Neural cell (in vitro differentiated cells): ENCODE data around the gene AFAP1L1. TPM values are rescaled to one million over a fixed set of nuclear protein-coding genes. Genes with fewer than 3 reads are reported as not detected.

Experiments
- H2AFZ ChIP-seq: fragments of 200-600, 300-800 bp; sonication (generic), shearing (Covaris generic); 2 replicates; pipeline ENCODE4 v1.6.0; 2014; ENCODE audit warnings: low read depth, mild to moderate bottlenecking, antibody characterized with exemption, low read length, moderate library complexity
- H3F3A ChIP-seq: fragments of 200-600 bp; shearing (Covaris generic); 2 replicates; pipeline ENCODE4 v1.6.1; 2016; ENCODE audit warnings: mild to moderate bottlenecking, moderate library complexity, mixed read lengths, antibody characterized with exemption, low read length; ENCODE audit not compliant: insufficient read depth, poor library complexity, severe bottlenecking
- H3K27ac ChIP-seq: fragments of 200-600, 300-800 bp; sonication (generic), shearing (Covaris generic); 2 replicates; pipeline ENCODE4 v1.5.1; 2014; ENCODE audit warnings: mild to moderate bottlenecking, low read length, moderate library complexity
- H3K27me3 ChIP-seq: fragments of 300-800, 200-600 bp; sonication (generic), shearing (Covaris generic); 2 replicates; pipeline ENCODE4 v1.6.0; 2014; ENCODE audit warnings: mild to moderate bottlenecking, low read depth, low read length, moderate library complexity; ENCODE audit not compliant: insufficient read depth
- H3K36me3 ChIP-seq: fragments of 300-800, 200-600 bp; sonication (generic), shearing (Covaris generic); 2 replicates; pipeline ENCODE4 v1.5.1; 2014; ENCODE audit warnings: mild to moderate bottlenecking, antibody characterized with exemption, low read length, moderate library complexity; ENCODE audit not compliant: insufficient read depth
- H3K4me2 ChIP-seq: fragments of 300-800, 200-600 bp; sonication (generic), shearing (Covaris generic); 2 replicates; pipeline ENCODE4 v1.6.0; 2014; ENCODE audit warnings: mild to moderate bottlenecking, low read length
- H3K4me3 ChIP-seq: fragments of 300-800, 200-600 bp; sonication (generic), shearing (Covaris generic); 2 replicates; pipeline ENCODE4 v1.5.1; 2014; ENCODE audit warnings: mild to moderate bottlenecking, low read length, moderate library complexity
- H3K79me2 ChIP-seq: fragments of 200-600 bp; shearing (Covaris generic); replicated peaks from 2 replicates; pipeline ENCODE4 v1.6.0; 2014; ENCODE audit warnings: mild to moderate bottlenecking, low read length, moderate library complexity; ENCODE audit not compliant: insufficient read depth
- H3K9ac ChIP-seq: fragments of 300-800, 200-600 bp; sonication (generic), shearing (Covaris generic); 2 replicates; pipeline ENCODE4 v1.6.1; 2016; ENCODE audit warnings: mild to moderate bottlenecking, low read length, mixed read lengths
- H3K9me2 ChIP-seq: fragments of 200-600 bp; shearing (Covaris generic); 2 replicates; pipeline ENCODE4 v1.6.1; 2016; ENCODE audit warnings: mild to moderate bottlenecking, low read length, mixed read lengths; ENCODE audit not compliant: insufficient read depth
- H3K9me3 ChIP-seq: fragments of 200-600, 300-800 bp; sonication (generic), shearing (Covaris generic); 2 replicates; pipeline ENCODE4 v1.6.1; 2016; ENCODE audit warnings: mild to moderate bottlenecking, mixed run types, low read length, moderate library complexity, mixed read lengths
- H4K20me1 ChIP-seq: fragments of 200-600 bp; shearing (Covaris generic); 2 replicates; pipeline ENCODE4 v1.6.1; 2016; ENCODE audit warnings: mild to moderate bottlenecking, mixed run types; ENCODE audit not compliant: insufficient read depth
- CTCF ChIP-seq: fragments of 450-650 bp; IDR thresholded peaks from 2 replicates; pipeline ENCODE4 v1.5.1; 2014; ENCODE audit warnings: antibody characterized with exemption, mild to moderate bottlenecking, moderate library complexity; ENCODE audit not compliant: poor library complexity, severe bottlenecking
- EP300 ChIP-seq: fragments of 450-650 bp; conservative IDR thresholded peaks from 2 replicates; pipeline ENCODE4 v1.6.1; 2014; ENCODE audit warnings: antibody characterized with exemption, mild to moderate bottlenecking, moderate library complexity; ENCODE audit not compliant: poor library complexity, severe bottlenecking
- EZH2 ChIP-seq: fragments of 200-600, 300-800 bp; shearing (Covaris generic), sonication (generic); IDR thresholded peaks from 2 replicates; pipeline ENCODE4 v1.6.1; 2014; ENCODE audit warnings: antibody characterized with exemption, low read length, borderline replicate concordance, mild to moderate bottlenecking; ENCODE audit not compliant: insufficient read depth, poor library complexity, severe bottlenecking
- MXI1 ChIP-seq: fragments of 450-650 bp; conservative IDR thresholded peaks from 2 replicates; pipeline ENCODE4 v1.6.1; 2014; ENCODE audit warnings: antibody characterized with exemption, mild to moderate bottlenecking; ENCODE audit not compliant: poor library complexity, severe bottlenecking
- POLR2AphosphoS5 ChIP-seq: IDR thresholded peaks from 2 replicates; pipeline ENCODE4 v1.6.1; 2012
- RAD21 ChIP-seq: fragments of 450-650 bp; conservative IDR thresholded peaks from 2 replicates; pipeline ENCODE4 v1.6.1; 2014; ENCODE audit warnings: antibody characterized with exemption, mild to moderate bottlenecking, moderate library complexity
- SMC3 ChIP-seq: fragments of 450-650 bp; conservative IDR thresholded peaks from 2 replicates; pipeline ENCODE4 v1.6.1; 2014; ENCODE audit warnings: antibody characterized with exemption, mild to moderate bottlenecking, moderate library complexity; ENCODE audit not compliant: poor library complexity
- TAF1 ChIP-seq: IDR thresholded peaks from 2 replicates; pipeline ENCODE4 v1.6.1; 2012; ENCODE audit warnings: low read depth
- polyA minus RNA-seq: library from RNA; depleted of rRNA, polyadenylated mRNA; stranded (reverse); fragments of >200 nt; gene quantifications from 2 replicates; pipeline ENCODE4 v1.2.3, GENCODE V29; 2014
- polyA plus RNA-seq: library from polyadenylated mRNA; depleted of rRNA; stranded (reverse); fragments of >200 nt; gene quantifications from 2 replicates; pipeline ENCODE4 v1.2.3, GENCODE V29; 2014
- TF ChIP-seq, protein P1 (sequence below): IDR thresholded peaks from 2 replicates; pipeline ENCODE4 v1.6.1; 2012; ENCODE audit warnings: borderline replicate concordance

The AFAP1L1 gene
- not detected in 2 replicates for polyA plus RNA-seq
- 0.93 TPM in 1 of 2 replicates, not detected in the other for polyA minus RNA-seq

- Histone ChIP-seq H3K9me3 (no peaks in the 10 kb centered on the region), H3K79me2 (no peaks in the 10 kb centered on the region), H3K9me2 (no peaks in the 10 kb centered on the region), H3K27ac (no peak within 1 kb of the TSS), H3K4me3 (peak within 1 kb of the TSS; percentile 71), H2AFZ (no peak within 1 kb of the TSS), H4K20me1 (no peaks in the 10 kb centered on the region), H3K27me3 (peaks cover 32% of the 10 kb centered on the region), H3K4me2 (peak within 1 kb of the TSS; percentile 78), H3F3A (no peaks in the 10 kb centered on the region), H3K36me3 (no peaks in the 10 kb centered on the region), H3K9ac (no peak within 1 kb of the TSS)
- TF ChIP-seq CTCF (no peak), POLR2AphosphoS5 (no peak), MXI1 (no peak), EZH2 (no peak)
These were observed at the start of gene AFAP1L1 for GRCh38 chr5:149271716-149272563. TSS of gene AFAP1L1 (plus strand) at chr5:149271859. CDS start at chr5:149271969, 110 bp downstream.

DNA sequence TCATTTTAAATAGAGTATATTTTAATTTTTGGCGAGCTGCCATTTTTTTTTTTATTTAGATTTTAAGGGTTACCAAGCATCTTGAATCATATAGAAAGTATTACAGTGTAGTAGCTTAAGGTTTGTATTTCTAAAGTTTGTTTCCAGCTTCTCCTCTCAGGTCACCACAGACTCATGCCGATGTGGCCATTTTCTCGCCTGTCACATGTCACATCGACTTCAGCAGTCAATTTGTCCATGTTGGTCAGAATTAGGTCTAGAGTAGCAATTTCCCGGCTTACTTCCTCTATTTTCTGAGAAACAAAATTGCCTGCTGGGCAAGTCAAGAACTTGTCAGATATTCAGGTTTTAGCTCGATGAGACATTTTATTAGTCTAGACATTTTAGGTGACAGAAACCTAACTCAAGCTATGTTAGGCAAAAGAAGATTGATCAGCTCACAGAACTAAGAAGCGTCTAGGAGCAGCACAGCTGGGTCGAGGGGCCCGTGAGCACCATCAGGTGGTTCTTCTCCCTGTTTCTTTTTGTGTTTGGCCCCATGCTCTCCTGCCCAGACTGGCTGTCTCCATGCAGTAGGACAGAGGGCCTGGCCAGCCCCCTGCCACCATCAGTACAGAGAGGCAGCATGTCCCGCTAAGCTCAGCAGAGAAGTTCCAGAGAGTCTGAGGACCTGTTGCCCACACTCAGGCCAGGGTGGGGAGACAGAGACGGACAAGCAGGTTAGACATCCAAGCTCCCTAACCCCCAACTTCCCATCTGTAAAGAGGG lies 48.4 kb upstream of the AFAP1L1 start:
- Histone ChIP-seq H4K20me1 (no peaks in the 10 kb centered on the region), H3K27me3 (no peaks in the 10 kb centered on the region), H3K9me3 (no peaks in the 10 kb centered on the region), H3K27ac (no peak overlapping the region), H2AFZ (no peak overlapping the region), H3K4me3 (no peak overlapping the region), H3K36me3 (no peaks in the 10 kb centered on the region), H3K9ac (no peak overlapping the region), H3K9me2 (no peaks in the 10 kb centered on the region), H3K4me2 (no peak overlapping the region), H3K79me2 (no peaks in the 10 kb centered on the region), H3F3A (no peaks in the 10 kb centered on the region)
- TF ChIP-seq RAD21 (no peak), TAF1 (no peak), MXI1 (no peak), EZH2 (no peak), SMC3 (no peak), EP300 (no peak), POLR2AphosphoS5 (no peak), CTCF (no peak)
- TF ChIP-seq, protein P1, sequence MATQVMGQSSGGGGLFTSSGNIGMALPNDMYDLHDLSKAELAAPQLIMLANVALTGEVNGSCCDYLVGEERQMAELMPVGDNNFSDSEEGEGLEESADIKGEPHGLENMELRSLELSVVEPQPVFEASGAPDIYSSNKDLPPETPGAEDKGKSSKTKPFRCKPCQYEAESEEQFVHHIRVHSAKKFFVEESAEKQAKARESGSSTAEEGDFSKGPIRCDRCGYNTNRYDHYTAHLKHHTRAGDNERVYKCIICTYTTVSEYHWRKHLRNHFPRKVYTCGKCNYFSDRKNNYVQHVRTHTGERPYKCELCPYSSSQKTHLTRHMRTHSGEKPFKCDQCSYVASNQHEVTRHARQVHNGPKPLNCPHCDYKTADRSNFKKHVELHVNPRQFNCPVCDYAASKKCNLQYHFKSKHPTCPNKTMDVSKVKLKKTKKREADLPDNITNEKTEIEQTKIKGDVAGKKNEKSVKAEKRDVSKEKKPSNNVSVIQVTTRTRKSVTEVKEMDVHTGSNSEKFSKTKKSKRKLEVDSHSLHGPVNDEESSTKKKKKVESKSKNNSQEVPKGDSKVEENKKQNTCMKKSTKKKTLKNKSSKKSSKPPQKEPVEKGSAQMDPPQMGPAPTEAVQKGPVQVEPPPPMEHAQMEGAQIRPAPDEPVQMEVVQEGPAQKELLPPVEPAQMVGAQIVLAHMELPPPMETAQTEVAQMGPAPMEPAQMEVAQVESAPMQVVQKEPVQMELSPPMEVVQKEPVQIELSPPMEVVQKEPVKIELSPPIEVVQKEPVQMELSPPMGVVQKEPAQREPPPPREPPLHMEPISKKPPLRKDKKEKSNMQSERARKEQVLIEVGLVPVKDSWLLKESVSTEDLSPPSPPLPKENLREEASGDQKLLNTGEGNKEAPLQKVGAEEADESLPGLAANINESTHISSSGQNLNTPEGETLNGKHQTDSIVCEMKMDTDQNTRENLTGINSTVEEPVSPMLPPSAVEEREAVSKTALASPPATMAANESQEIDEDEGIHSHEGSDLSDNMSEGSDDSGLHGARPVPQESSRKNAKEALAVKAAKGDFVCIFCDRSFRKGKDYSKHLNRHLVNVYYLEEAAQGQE = no peak
